H1 (cell line): ENCODE measurements around the gene ITGB8. TPM values are rescaled to one million over a fixed set of nuclear protein-coding genes. Genes with fewer than 3 reads are reported as not detected.

Experiments used
- CTCF ChIA-PET: fragments of 300-600 bp; sonication (Branson Sonifier 250); formaldehyde crosslinking; loops from one replicate; lab custom pipeline; 2021; ENCODE audit not compliant: partially characterized antibody; lab: Charles Lee
- POLR2A ChIA-PET: fragments of 300-600 bp; sonication (Branson Sonifier 250); formaldehyde crosslinking; loops from one replicate; lab custom pipeline; 2021; ENCODE audit warnings: inconsistent platforms; ENCODE audit not compliant: partially characterized antibody; lab: Charles Lee
- DNase-seq, 2 experiments: peaks; one replicate each; pipeline versions ENCODE4 v3.0.0 to v3.0.0-alpha.2; 2010 to 2022; ENCODE audit warnings: low spot score in 2 of 2, low read depth in 1 of 2, mixed read lengths in 1 of 2
- FAIRE-seq: peaks from 2 replicates; lab custom pipeline; 2011; peaks lifted over from hg19 to GRCh38; lab: Jason Lieb, UNC
- H2AFZ ChIP-seq: 2 replicates; pipeline ENCODE4 v1.8.1; 2012; ENCODE audit warnings: low read length, inconsistent platforms
- H2AK5ac ChIP-seq: 2 replicates; pipeline ENCODE4 v1.6.1; 2013; ENCODE audit warnings: low read depth, low read length
- H2BK120ac ChIP-seq: replicated peaks from 2 replicates; pipeline ENCODE3; 2013; ENCODE audit warnings: low read depth, low read length, inconsistent platforms
- H2BK12ac ChIP-seq: 2 replicates; pipeline ENCODE4 v1.6.1; 2013; ENCODE audit warnings: low read depth, low read length
- H2BK15ac ChIP-seq: 2 replicates; pipeline ENCODE4 v1.6.1; 2013; ENCODE audit warnings: low read length
- H2BK20ac ChIP-seq: 2 replicates; pipeline ENCODE4 v1.6.1; 2013; ENCODE audit warnings: low read length
- H2BK5ac ChIP-seq: 2 replicates; pipeline ENCODE4 v1.6.1; 2013; ENCODE audit warnings: low read depth, low read length
- H3K14ac ChIP-seq: 2 replicates; pipeline ENCODE4 v1.6.1; 2013; ENCODE audit warnings: inconsistent platforms; ENCODE audit not compliant: insufficient read length
- H3K18ac ChIP-seq: 2 replicates; pipeline ENCODE4 v1.6.1; 2013; ENCODE audit warnings: low read length; ENCODE audit errors: extremely low read depth
- H3K23ac ChIP-seq: 2 replicates; pipeline ENCODE4 v1.6.1; 2013; ENCODE audit warnings: inconsistent platforms; ENCODE audit not compliant: insufficient read length
- H3K23me2 ChIP-seq: 2 replicates; pipeline ENCODE4 v1.6.1; 2013; ENCODE audit warnings: low read depth, low read length
- H3K27ac ChIP-seq: 2 replicates; pipeline ENCODE4 v1.6.1; 2011; ENCODE audit warnings: low read depth, low read length, inconsistent platforms
- H3K27me3 ChIP-seq, 4 experiments: replicated peaks in 1 of 4; 1 replicate in 1 of 4; 2 replicates in 3 of 4; pipeline versions ENCODE4 v1.6.1 to v1.8.1; 2011 to 2013; ENCODE audit warnings: low read length in 3 of 4, mild to moderate bottlenecking in 3 of 4, inconsistent platforms in 2 of 4, mixed read lengths in 2 of 4, moderate library complexity in 1 of 4; ENCODE audit not compliant: control insufficient read depth in 3 of 4, insufficient read depth in 3 of 4; ENCODE audit errors: extremely low read depth in 1 of 4
- H3K36me3 ChIP-seq, 4 experiments: 2 replicates each; pipeline versions ENCODE4 v1.6.1 to v1.8.1; 2011 to 2013; ENCODE audit warnings: mild to moderate bottlenecking in 4 of 4, low read length in 3 of 4, moderate library complexity in 2 of 4, control low read depth in 1 of 4, inconsistent platforms in 1 of 4; ENCODE audit not compliant: insufficient read depth in 4 of 4, control insufficient read depth in 2 of 4
- H3K4ac ChIP-seq: replicated peaks from 2 replicates; pipeline ENCODE3; 2013; ENCODE audit warnings: low read length, low read depth, mixed read lengths, inconsistent platforms; ENCODE audit not compliant: insufficient read length
- H3K4me1 ChIP-seq, 4 experiments: replicated peaks in 1 of 4; 1 replicate in 1 of 4; 2 replicates in 3 of 4; pipeline versions ENCODE4 v1.6.1 to v1.8.1; 2011 to 2013; ENCODE audit warnings: low read length in 3 of 4, inconsistent platforms in 2 of 4, mixed read lengths in 1 of 4; ENCODE audit not compliant: insufficient read depth in 4 of 4, control insufficient read depth in 3 of 4
- H3K4me2 ChIP-seq, 2 experiments: 2 replicates each; pipeline versions ENCODE4 v1.6.1 to v1.8.1; 2011 to 2013; ENCODE audit warnings: low read depth in 2 of 2, low read length in 2 of 2, control low read depth in 1 of 2, inconsistent platforms in 1 of 2, mild to moderate bottlenecking in 1 of 2; ENCODE audit not compliant: insufficient read depth in 1 of 2
- H3K4me3 ChIP-seq, 4 experiments: fragments of 200-600, 300-600 bp in 1 of 4; sonication (generic), shearing (Covaris generic), sonication (Bioruptor Twin) in 1 of 4; 2 replicates each; pipeline versions ENCODE4 v1.5.1 to v1.8.1; 2011 to 2016; ENCODE audit warnings: low read length in 4 of 4, low read depth in 3 of 4, control low read depth in 2 of 4, inconsistent platforms in 2 of 4, mild to moderate bottlenecking in 2 of 4, mixed read lengths in 1 of 4, moderate library complexity in 1 of 4; ENCODE audit not compliant: insufficient read depth in 2 of 4; ENCODE audit errors: extremely low read depth in 1 of 4
- H3K56ac ChIP-seq: replicated peaks from 2 replicates; pipeline ENCODE3; 2013; ENCODE audit warnings: low read depth, mild to moderate bottlenecking, mixed read lengths, low read length, inconsistent platforms; ENCODE audit not compliant: insufficient read length
- H3K79me1 ChIP-seq: 2 replicates; pipeline ENCODE4 v1.6.1; 2013; ENCODE audit warnings: low read depth, low read length, control low read depth
- H3K79me2 ChIP-seq, 2 experiments: 2 replicates each; pipeline versions ENCODE4 v1.6.1 to v1.8.1; 2012 to 2013; ENCODE audit warnings: low read length in 2 of 2, mild to moderate bottlenecking in 2 of 2, inconsistent platforms in 1 of 2; ENCODE audit not compliant: insufficient read depth in 2 of 2, control insufficient read depth in 1 of 2
- H3K9ac ChIP-seq, 4 experiments: replicated peaks in 1 of 4; 1 replicate in 1 of 4; 2 replicates in 3 of 4; pipeline versions ENCODE4 v1.6.1 to v1.8.1; 2011 to 2013; ENCODE audit warnings: low read depth in 3 of 4, low read length in 3 of 4, control low read depth in 2 of 4, mild to moderate bottlenecking in 2 of 4, moderate library complexity in 2 of 4, inconsistent platforms in 1 of 4; ENCODE audit errors: extremely low read depth in 1 of 4
- H3K9me3 ChIP-seq, 2 experiments: 2 replicates each; pipeline versions ENCODE4 v1.6.1 to v1.8.1; 2012 to 2013; ENCODE audit warnings: mild to moderate bottlenecking in 2 of 2, moderate library complexity in 2 of 2, control low read depth in 1 of 2, inconsistent platforms in 1 of 2, low read depth in 1 of 2, low read length in 1 of 2, mixed read lengths in 1 of 2; ENCODE audit not compliant: insufficient read depth in 2 of 2
- H4K20me1 ChIP-seq, 2 experiments: replicated peaks in 1 of 2; 2 replicates each; pipeline versions ENCODE3 to v1.8.1; 2011 to 2013; ENCODE audit warnings: inconsistent platforms in 2 of 2, low read length in 2 of 2, mild to moderate bottlenecking in 1 of 2; ENCODE audit not compliant: insufficient read depth in 2 of 2, control insufficient read depth in 1 of 2
- H4K5ac ChIP-seq: 2 replicates; pipeline ENCODE4 v1.6.1; 2013; ENCODE audit warnings: low read length, low read depth, mixed read lengths, inconsistent platforms; ENCODE audit not compliant: insufficient read length
- H4K8ac ChIP-seq: 2 replicates; pipeline ENCODE4 v1.8.0; 2013; ENCODE audit warnings: mild to moderate bottlenecking, moderate library complexity, low read length, inconsistent platforms; ENCODE audit not compliant: insufficient read depth; ENCODE audit errors: extremely low read depth
- H4K91ac ChIP-seq: replicated peaks from 2 replicates; pipeline ENCODE3; 2013; ENCODE audit warnings: low read length, mixed read lengths, inconsistent platforms; ENCODE audit not compliant: insufficient read length
- EZH2 ChIP-seq: fragments of 200-600 bp; sonication (generic); IDR thresholded peaks from 2 replicates; pipeline ENCODE4 v1.7.1; 2012; ENCODE audit warnings: low read depth, mild to moderate bottlenecking, moderate library complexity, low read length, inconsistent platforms; ENCODE audit not compliant: severe bottlenecking
- GTF2F1 ChIP-seq: IDR thresholded peaks from 2 replicates; pipeline ENCODE4 v1.6.1; 2012; ENCODE audit warnings: low read depth, low read length, improper control_type of control experiment, borderline replicate concordance
- RAD21 ChIP-seq, 2 experiments: IDR thresholded peaks in 1 of 2; conservative IDR thresholded peaks in 1 of 2; 2 replicates each; pipeline ENCODE4 v1.6.1; 2011; ENCODE audit warnings: low read depth in 2 of 2, low read length in 2 of 2, improper control_type of control experiment in 1 of 2, inconsistent platforms in 1 of 2, mild to moderate bottlenecking in 1 of 2, moderate library complexity in 1 of 2
- WGBS, 2 experiments: shearing (Covaris generic) in 1 of 2; methylation state at CpG; one replicate each; pipeline versions ENCODE4 v1.1.6 to v1.1.7; 2013 to 2015; ENCODE audit warnings: low lambda C conversion rate in 2 of 2, mixed read lengths in 2 of 2, inconsistent platforms in 1 of 2, low coverage in 1 of 2, missing lambda C conversion rate in 1 of 2; ENCODE audit not compliant: insufficient replicate concordance in 2 of 2, insufficient coverage in 1 of 2, insufficient read length in 1 of 2; ENCODE audit errors: extremely low coverage in 1 of 2, missing lambda C conversion rate in 1 of 2; 5-methylcytosine and 5-hydroxymethylcytosine counted together
- polyA plus RNA-seq, 7 experiments: library from polyadenylated mRNA; depleted of rRNA in 3 of 7; stranded (reverse) in 5 of 7; unstranded in 2 of 7; fragments of >200 nt in 5 of 7; fragments of 200-250 nt in 2 of 7; gene quantifications; 1 replicate in 5 of 7; 2 replicates in 1 of 7; 4 replicates in 1 of 7; pipeline versions ENCODE4 v1.2.1 to v1.2.3, GENCODE V29; 2011 to 2013; ENCODE audit warnings: missing spikeins in 2 of 7, mixed read lengths in 2 of 7
- total RNA-seq: library from RNA; stranded (reverse); fragmentation: NEBNext Ultra II Directional; extraction: Animal tissue kit (Norgen Biotek cat#: 25700); gene quantifications from 2 replicates; pipeline ENCODE4 v1.2.1, GENCODE V29; 2021

ITGB8 gene
- total and polyA plus RNA-seq, 2 of the 8 experiments (the other 6 are each of a cell fraction or from before 2014, with no cell fraction given), result 1.2 to 3.6 TPM

- Histone ChIP-seq H3K27me3 (no peaks in the 10 kb centered on the region), H3K4me2 (no peak overlapping the region), H2BK20ac (no peak overlapping the region), H3K79me2 (no peaks in the 10 kb centered on the region), H3K23me2 (no peaks in the 10 kb centered on the region), H3K4ac (no peak overlapping the region), H3K9me3 (no peaks in the 10 kb centered on the region), H3K18ac (no peak overlapping the region), H3K14ac (no peak overlapping the region), H3K4me1 (no peaks in the 10 kb centered on the region; a peak in 1 of 7 replicates), H3K36me3 (no peaks in the 10 kb centered on the region), H2BK12ac (no peak overlapping the region), H3K56ac (no peak overlapping the region), H4K20me1 (no peaks in the 10 kb centered on the region), H3K4me3 (no peak overlapping the region), H4K5ac (no peak overlapping the region), H2BK5ac (no peak overlapping the region), H3K79me1 (no peaks in the 10 kb centered on the region), H4K8ac (no peak overlapping the region), H2AFZ (no peak overlapping the region), H4K91ac (no peak overlapping the region), H2BK120ac (no peak overlapping the region), H3K27ac (no peak overlapping the region), H3K9ac (no peak overlapping the region), H2AK5ac (no peak overlapping the region), H2BK15ac (no peak overlapping the region), H3K23ac (no peak overlapping the region)
- no peak for FAIRE-seq
- no peak for DNase-seq
- 76% methylated on average over 2 of the region's 2 CpGs; no CpG with 5 or more reads in 1 of the 2 experiments for whole genome bisulfite sequencing, 2 experiments
- TF ChIP-seq RAD21 (IDR thresholded peaks at IDR 0.05 in 1 of 2, conservative IDR thresholded peaks at IDR 0.05 in 1 of 2; ENCODE audit: low read depth in 2 of 2, low read length in 2 of 2) (no peak), EZH2 (no peak), GTF2F1 (no peak)
- CTCF ChIA-PET, result interaction anchor here (0.6 to 1.6 kb wide), 4 partner anchors 8 to 616 kb away, joined by 3 to 5 read pairs (median 4); no protein-coding TSS in a partner anchor
- POLR2A ChIA-PET, result interaction anchor here (1.0 kb wide), 2 partner anchors 8 to 68 kb away, joined by 4 to 5 read pairs; no protein-coding TSS in a partner anchor
These were observed 7.1 kb upstream of the ITGB8 start for GRCh38 chr7:20323595-20323994.
